GM12892 (cell line): ENCODE results near the gene IP6K3.

Experiments
- DNase-seq: peaks from one replicate; pipeline ENCODE4 v3.0.0; 2011; ENCODE audit not compliant: insufficient read length
- FAIRE-seq: peaks from 2 replicates; lab custom pipeline; 2011; peaks lifted over from hg19 to GRCh38; lab: Jason Lieb, UNC
- POLR2A ChIP-seq: IDR thresholded peaks from 2 replicates; pipeline ENCODE4 v1.6.1; 2011; ENCODE audit warnings: low read depth, low read length, control low read depth
- POLR2AphosphoS5 ChIP-seq: IDR thresholded peaks from 2 replicates; pipeline ENCODE4 v1.6.1; 2011; ENCODE audit warnings: low read depth, low read length, control low read depth
- TAF1 ChIP-seq: IDR thresholded peaks from 2 replicates; pipeline ENCODE4 v1.6.1; 2011; ENCODE audit warnings: low read depth, mild to moderate bottlenecking, control low read depth, low read length, borderline replicate concordance

Gene IP6K3

DNA sequence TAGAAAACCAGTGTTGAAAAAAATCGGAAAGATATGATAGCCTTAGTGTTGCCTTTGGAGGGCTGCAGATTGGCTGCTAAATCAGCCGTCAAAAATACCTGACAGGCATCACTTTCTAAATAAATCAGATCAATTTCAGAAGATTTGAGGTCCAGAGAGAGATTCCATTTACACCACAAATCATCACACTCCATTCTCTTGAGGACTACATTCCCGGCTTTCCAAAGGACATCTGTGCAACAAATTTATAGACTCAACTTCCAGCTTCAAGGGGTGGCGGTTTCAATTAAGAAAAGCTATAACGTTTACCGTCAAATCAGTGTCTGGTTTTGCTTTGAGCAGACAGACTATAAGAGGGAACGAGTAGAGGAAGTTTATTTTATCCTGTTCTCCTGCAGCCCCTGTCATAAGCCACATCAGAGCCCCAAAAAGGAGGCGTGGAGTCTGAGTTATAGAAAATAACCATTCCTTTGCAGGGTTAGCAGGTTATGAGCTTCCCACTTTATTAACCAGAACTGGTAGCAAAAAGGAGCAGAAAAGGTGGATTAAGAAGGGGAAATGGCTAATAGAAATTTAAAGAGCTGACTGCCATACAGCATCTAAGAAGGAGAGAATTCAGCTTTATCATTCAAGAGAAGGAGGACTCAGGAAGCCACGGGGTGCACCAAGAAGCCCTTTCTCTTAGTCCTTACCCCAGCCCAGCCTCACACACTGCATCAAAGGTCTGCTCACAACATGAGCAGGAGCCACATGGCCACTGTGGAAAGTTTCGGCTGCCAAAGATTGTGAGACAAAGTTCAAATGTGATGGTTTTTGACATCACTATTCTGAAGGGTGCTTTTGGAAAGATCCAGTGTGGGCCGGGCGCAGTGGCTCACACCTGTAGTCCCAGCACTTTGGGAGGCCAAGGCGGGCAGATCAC lies 22.3 kb downstream of the IP6K3 start:
- DNase-seq (no peak), FAIRE-seq (no peak)
- TF ChIP-seq POLR2AphosphoS5 = no peak
- no peak for TF ChIP-seq TAF1
- TF ChIP-seq POLR2A = no peak

DNA sequence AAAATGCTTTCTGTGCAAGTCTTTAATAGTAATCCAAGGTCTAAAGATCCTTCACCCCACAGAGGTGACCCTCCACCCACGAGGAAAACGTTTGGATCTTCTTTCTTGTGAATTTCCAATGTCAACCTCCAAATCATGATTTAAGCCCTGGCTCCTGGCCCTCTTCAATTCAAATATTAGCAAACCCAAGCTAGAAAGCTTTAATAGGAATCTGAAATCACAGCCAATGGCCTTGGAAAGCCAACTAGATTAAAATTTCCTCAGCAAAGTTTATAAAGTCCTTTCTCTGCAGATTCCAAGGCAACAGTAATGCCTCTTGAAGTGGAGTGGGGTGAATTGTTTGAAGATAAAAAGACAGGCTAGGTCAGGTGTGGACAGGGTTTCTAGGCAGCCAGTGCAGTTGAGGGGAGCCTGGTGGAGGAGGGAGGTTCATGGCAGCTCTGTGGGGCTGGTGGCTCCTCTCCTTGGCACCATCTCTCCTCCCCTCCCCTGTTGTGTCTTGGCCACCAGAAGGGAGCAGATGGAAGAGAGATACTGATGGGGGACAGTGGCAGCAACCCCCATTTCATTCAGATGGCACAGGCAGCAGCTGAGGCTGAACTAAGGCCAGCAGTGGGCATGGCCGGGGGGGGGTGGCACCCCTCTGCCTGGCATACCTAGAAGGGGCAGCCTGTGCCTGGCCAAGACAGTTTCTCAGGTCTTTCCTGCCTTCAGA lies 23.2 kb downstream of the IP6K3 start:
- no peak for FAIRE-seq
- no peak for TF ChIP-seq POLR2AphosphoS5
- no peak for TF ChIP-seq POLR2A
- no peak for TF ChIP-seq TAF1
- DNase-seq = no peak

DNA sequence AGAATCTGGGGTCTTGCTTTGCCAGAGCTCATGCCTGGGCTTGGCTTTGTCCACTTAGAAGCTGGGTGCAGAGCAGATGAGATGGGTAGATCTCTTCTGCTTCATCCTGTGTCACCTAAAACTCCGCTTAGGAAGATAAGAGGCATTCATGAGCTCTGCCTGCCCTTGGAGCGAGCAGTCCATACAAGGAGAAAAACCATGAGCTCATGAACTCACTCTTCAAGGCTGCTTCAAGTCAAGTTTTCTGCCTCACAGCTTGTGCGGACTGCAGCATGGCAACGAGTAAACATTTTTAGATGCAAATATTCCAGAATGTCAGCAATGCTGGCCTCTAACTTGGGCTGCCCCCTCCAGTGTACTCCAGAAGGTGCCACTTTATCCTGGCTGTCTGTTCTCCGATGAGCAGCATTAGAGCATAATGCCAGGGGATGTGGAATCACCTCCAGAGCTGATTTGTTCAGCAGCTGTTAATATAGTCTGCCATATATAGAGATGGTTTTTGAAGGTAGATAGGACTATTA lies 24.5 kb downstream of the IP6K3 start:
- no peak for TF ChIP-seq POLR2A
- no peak for TF ChIP-seq TAF1
- no peak for DNase-seq
- FAIRE-seq = no peak

DNA sequence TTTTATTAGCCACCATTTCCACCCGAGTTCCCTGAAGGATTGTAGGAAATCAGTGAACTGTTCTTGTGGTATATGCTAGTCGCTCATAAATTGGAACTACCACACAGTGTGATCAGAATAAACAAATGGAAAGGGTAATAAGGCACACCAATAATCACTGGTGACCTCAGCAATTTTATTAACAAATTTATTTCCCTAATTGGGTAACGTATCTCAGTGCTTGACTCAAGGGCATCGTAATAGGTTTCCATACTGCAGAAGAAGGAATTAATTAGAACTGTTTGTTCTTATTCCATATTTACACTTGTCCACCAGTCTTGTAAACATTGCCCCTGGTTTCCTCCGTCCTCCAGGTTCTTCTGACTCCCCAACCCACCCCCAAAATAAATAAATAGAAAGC lies 25.2 kb downstream of the IP6K3 start:
- no peak for FAIRE-seq
- TF ChIP-seq POLR2AphosphoS5 (no peak), POLR2A (no peak), TAF1 (no peak)
- no peak for DNase-seq

DNA sequence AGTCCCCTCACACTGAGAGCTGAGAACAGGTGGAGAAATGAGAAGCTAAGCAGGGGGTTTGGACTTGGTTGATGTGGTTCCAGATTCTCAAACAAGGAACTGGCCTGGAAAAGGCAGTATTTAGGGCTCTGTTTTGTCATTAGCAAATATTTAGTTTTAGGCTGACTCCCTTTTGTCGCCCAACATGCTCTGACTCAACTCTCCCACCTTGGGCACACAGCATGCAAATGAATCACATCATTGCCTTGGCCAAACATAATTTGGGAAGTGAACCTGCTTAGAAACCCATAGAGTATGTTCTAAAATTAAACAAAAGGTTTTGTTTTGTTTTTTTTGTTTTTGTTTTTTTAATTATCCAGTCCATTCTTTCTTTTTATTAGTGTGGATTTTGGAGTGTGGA lies 25.7 kb downstream of the IP6K3 start:
- DNase-seq (no peak), FAIRE-seq (no peak)
- TF ChIP-seq POLR2A (no peak), TAF1 (no peak), POLR2AphosphoS5 (no peak)

DNA sequence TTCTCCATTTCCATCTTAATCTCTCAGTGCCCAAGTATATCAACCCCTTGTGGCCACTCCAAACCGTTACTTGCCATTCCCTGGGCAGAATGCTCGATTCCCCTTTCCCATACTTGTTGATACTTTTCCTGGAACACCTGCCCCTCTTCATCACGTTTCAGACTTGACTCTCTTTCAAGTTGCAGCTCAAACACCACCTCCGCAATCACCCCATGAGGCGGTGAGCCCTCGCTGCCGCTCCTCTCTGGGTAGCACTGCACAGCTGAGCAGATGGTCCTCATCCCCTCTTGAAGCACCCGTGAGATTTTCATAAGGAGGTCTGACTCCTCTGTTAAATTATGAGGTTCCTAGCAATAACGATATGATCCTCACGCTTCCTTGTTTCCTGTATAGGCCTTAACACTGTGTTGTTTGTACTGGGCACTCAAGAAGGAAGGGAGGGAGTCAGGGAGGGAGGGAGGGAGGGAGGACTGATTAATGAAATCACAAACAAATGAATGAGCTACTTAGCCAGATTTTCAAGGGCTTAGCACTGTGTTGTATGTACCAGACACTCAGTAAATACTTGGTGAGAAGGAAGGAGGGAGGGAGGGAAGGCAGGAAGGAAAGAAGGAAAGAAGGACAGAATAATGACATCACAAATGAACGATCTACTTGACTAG lies 27.2 kb downstream of the IP6K3 start:
- TF ChIP-seq POLR2A (no peak), POLR2AphosphoS5 (no peak), TAF1 (no peak)
- DNase-seq (no peak), FAIRE-seq (no peak)

DNA sequence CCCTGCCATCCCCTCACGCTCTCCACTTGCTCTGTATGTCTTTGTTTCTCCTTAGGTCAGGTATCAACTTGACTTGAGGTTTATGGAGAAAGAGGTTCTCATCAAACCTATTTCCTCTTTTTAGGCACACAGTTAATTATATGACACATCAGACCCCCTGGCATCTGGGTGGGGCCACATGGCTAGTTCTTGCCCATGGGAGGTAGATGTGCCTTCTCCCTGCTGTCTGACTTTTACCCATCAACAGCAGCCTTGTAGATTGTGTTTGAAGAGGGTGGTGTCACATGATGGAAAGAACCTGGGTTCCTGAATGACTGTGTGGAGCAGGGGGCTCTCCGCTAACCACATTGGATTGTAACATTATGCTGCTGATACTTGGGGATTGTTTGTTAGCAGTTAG lies 28.0 kb downstream of the IP6K3 start:
- TF ChIP-seq TAF1 (no peak), POLR2AphosphoS5 (no peak), POLR2A (no peak)
- no peak for DNase-seq
- no peak for FAIRE-seq

DNA sequence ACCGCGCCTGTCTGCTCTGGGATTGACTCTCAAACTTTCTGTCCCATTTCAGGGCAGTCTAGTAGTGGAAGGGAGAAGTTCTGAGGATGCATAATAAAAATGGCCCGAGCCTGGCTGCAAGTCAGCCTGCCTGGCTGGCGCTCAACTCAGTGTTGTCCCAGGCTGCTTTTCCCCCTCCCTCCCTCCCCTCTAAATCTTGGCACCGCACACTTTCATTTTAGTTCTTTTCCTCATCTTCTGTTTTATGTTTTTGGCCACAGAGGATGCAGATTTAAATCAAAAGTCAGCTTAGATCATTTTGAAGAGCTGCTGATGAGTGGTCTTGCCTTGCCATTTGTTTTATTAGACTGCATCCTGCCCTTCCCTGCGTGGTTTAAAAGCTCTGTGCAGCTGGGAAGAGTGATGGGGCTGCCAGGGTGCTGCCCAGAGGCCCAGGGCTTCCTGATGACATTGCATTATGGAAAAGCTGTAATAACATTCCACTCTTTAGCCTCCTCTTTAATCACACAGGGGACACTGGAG lies 28.7 kb downstream of the IP6K3 start:
- FAIRE-seq (no peak), DNase-seq (no peak)
- no peak for TF ChIP-seq TAF1
- TF ChIP-seq POLR2AphosphoS5 = no peak
- TF ChIP-seq POLR2A = no peak

DNA sequence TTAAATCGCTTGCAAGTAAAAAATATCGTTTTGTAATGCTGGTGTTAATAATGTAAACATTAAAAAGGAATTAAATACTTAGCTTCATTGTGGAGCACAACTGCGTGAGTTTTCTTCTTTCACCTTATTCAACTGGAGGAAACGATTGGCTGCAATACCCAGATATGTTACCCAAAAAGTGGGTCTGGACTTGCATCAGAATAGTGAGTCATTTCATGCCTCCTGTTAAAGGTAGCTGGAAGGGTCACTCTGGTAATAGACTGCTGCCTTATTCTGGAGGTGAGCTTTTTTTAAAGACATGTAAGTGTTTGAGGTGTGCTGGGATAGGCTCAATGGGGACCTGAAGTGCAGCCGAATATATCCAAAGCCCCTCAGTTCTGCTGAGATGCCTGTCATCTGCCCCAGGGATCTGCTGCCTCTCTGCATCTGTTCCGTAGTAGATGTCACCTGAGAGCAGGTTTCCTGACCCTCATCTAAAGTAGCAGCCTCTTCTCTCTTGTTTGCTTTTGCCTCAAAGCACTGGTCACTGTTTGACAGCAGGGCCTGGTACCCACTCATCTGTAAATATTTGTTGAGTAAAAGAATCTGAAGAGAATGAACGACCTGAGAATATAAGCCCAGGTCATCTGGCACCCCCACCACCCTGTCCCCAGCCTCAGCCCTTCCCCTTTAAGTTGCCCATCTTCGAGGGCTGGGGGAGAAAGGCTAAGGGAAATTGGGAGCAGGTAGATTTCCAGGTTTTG lies 29.6 kb downstream of the IP6K3 start:
- FAIRE-seq = no peak
- DNase-seq = no peak
- TF ChIP-seq POLR2AphosphoS5 = no peak
- TF ChIP-seq POLR2A = no peak

DNA sequence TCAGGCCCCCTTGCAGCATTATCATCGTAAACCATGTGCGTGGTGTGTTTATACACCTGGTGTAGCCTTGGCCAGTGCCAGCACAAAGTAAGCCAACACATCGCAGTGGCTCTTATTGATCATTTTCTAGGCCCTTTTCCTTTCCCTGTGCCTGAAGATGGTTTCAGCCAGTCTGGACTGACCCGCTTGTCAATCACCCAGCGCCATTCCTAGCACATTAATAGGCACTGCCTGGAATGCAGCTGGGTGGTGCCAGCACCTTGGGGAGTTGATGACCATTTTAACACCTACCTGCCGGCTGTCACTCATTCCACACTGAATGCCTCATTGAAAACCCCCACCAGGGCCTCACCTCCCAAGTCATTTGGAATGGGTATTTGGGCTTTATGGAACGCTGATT lies 30.3 kb downstream of the IP6K3 start:
- FAIRE-seq (no peak), DNase-seq (no peak)
- no peak for TF ChIP-seq POLR2A
- no peak for TF ChIP-seq POLR2AphosphoS5
- TF ChIP-seq TAF1 = no peak
